ENCODE data around the gene TRIM71.
"Not testable (repeated sequence)": the region's sequence is repeated elsewhere in the genome, so short reads cannot be mapped to it uniquely, and the experiment has no call there.

Gene TRIM71

DNA sequence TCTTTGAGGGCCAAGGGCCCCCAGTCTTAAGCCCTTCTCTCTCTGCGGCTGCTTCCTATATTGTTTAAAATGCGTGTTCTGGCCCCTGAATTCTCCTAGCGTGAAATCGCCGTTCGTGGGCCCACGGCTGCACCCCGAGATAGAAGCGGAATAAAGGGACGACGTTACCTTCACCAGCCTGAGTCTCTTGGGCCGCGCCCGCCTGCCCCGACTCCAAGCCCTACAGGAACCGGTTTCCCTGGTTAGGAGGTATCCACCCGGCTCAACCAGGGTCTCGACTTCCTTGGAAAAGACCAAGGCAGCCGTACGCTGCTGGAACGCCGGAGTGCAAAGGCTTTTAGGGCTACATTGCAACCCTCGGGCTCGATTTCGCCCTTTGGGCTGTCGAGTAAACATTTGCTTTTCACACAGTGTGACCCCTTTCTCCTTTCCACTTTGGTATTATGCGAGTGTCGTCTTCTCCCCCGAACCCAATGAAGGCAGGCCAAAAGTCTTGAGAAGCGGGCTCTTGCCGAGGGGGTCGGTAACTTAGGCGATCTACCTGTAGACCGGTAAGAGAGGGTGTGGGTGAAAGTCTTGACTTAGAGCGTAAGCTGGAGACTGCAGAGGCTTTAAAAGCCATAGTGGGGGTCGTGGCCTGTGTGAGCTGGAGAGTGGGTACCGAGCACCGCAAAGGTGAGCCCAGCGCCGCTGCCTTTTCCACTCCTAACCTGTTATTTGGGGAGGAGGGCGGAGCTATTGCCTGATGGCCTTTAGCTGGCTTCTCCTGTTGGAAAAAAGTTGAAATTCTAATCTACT lies 2.0 kb downstream of the TRIM71 start:
- DNase-seq (ENCODE audit: low read depth): no peak

DNA sequence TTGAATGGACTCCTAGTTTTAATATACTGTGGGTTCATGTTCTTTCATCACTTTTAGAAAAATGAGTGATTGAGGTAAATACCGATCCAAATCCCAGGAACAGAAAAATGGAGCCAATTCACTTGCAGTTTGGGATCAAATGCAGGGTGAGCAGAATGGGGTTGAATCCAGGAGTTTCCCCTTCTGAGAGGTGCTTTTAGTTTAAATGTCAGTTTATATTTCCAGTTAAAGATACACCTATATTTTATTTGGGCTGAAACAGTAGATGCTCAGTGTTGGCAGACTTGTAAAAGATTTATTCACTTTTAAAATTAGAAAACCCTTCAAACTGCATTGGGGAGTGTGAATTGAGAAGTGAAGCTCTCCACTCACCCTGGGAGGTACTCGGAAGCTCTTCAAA lies 2.6 kb downstream of the TRIM71 start:
- no peak for DNase-seq (ENCODE audit: low read depth)

DNA sequence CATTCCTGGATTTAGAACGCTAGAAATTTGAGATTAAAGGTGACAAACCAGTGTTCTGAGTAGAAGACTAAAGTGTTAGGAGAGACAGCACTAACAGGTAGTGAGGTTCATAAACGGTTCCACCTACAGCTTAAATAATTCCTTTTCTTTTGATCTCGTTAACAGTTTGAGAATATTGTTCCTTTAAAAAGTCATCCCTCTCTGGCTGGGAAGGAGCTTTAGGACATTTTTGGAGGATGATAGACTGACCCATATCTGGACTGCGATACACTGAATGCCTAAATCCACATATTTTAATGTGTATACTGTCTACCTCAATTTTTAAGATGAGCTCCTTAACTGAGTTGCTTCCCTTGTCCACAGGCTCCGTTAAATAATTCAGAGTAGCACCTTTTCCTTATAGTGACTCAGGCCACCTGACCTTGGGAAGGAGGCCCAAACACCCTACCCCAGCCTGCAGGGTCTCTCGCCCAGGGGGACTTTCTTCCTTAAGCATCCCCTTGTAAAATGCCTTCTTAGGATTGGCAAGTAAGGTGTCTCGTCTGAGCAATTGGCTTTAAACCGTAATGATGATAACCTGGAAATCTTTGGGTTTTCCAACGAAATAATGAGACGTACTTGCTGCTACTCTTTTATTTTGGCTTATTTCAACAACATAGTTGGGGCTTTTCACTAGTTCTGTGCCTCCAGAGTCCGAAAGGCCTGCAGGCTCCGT lies 3.3 kb downstream of the TRIM71 start:
- no peak for DNase-seq (ENCODE audit: low read depth)

DNA sequence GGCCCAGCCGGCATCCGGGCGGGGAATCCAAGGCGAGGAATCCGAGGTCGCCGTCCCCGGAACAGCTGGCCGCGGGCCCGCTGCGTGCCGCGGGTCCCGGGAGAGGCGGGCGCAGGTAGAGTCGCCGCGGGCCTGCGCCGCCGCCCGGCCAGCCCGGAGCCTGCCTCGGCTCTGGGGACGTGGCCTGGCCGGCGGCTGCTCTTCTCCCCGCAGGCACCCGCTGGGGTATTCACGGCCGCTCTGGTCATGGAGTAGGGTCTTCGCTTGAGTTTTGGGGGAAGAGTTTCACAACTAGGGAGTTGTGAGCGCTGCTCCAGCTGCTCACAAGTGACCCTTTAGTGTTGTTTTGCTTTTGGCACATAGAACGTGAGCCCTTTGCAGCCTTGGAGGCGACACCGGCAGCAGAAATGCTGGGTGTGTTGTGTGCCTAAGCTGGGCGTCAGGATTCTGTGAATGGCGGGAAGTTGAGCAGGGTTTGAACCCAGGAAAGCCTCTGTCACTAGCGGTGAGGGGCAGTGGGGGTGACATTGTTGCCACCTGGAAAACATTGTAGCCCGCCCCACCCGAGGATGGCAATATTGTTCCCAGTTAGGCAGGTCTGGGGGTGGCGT lies 4.0 kb downstream of the TRIM71 start:
- DNase-seq (ENCODE audit: low read depth): no peak

DNA sequence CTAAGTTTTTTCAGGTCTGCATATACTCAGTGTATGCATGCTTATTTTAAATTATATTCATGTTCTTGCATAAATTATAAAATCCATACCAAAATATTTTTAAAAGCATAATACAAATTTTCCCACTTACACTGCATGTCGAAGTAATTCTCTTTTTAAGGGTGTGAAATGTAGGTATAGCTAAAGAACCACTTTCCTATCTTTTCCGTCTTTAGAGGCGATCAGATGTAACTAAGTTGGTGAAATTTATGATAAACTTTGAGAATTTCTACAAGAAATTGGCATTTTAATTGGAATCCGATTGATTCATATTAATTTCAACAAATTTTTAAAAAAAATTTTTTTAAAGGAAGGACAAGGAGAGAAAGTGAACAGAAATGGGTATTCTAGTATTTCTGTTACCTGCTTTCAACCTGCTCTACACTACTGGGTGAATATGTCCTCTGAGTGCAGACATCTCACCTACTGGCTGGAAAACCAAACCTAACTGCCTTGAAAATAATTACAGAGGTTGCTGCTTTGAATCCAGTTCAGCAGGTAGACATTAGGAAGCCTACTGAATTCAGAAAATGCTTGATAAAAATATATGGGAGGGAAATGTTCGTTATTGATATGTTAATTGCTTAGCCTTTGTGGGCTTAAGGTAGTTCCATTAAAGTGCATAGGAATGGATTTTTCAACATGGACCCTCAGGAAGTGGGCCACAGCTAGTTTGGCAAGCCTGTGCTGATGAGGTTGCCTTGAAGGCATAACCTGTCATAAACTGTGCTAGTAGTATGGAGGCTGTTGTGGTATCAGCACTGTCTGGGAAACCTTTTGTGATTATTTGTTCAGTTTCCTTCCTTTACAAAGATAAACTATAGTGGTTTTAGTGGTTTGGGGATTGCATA lies 5.1 kb downstream of the TRIM71 start:
- no peak for DNase-seq (ENCODE audit: low read depth)

DNA sequence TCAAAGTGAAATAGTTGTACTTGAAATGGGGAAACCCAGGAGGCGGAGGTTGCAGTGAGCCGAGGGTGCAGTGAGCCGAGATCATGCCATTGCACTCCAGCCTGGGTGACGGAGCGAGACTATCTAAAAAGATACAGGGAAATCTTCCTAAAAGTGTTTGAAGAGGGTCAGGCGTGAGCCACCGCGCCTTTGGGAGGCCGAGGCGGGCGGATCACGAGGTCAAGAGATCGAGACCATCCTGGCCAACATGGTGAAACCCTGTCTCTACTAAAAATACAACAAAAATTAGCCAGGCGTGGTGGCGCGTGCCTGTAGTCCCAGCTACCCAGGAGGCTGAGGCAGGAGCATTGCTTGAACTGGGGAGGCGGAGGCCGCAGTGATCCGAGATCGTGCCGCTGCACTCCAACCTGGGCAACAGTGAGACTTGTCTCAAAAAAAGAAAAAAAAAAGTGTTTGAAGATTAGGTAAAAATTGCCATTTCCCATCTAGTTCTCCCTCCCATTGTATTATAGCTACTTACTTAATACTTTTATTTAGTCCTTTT lies 5.9 kb downstream of the TRIM71 start:
- DNase-seq (ENCODE audit: low read depth): not testable (repeated sequence)

DNA sequence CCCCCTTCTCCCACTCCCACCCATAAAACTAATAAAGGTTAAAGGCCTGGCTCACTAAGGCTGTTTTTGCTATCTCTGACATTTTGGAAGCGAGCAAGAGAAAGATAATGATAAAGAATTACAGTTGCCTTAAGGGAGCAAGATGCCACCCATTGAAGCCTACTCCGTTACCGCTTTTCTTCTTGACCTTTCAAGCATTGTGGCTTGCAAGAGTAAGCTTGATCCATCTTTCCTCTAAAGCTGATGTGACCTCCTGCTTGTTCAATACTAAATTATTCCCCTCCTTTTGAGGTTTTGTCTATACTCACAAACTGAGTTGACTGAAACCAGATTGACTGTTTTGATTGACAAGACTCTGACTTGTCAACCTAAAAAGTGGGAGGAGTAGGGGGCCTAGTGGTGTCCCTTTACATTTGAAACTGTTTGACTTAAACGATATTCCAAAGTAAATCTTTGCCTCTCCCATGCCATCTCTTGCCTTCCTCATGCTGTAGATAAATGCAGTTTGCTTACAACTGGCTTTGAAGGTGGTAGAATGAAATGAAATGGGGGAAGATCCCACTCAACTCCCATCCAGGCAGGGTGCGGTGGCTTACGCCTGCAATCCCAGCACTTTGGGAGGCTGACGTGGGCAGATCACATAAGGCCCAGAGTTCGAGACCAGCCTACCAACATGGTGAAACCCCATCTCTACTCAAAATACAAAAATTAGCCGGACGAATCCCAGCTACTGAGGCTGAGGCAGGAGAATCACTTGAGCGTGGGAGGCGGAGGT lies 8.0 kb downstream of the TRIM71 start:
- DNase-seq (ENCODE audit: low read depth): no peak

DNA sequence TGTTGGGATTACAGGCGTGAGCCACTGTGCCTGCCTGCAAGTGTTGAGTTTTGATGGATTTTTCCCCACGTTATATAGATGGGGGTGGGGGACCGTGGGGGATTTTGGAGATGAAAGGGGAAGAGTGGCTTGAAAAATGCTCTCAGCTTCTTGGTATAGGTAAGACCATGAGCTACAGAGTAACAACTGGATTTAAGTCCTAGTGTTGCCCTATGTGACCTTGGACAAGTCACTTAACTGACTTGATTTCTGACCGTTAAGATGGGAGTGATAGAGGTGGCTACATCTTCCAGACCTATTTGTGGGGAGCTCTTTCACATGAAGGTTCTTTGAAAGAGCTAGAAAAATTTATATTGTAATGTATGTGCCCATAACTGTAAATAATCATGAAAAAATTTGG lies 13.3 kb downstream of the TRIM71 start:
- DNase-seq (ENCODE audit: low read depth): no peak

DNA sequence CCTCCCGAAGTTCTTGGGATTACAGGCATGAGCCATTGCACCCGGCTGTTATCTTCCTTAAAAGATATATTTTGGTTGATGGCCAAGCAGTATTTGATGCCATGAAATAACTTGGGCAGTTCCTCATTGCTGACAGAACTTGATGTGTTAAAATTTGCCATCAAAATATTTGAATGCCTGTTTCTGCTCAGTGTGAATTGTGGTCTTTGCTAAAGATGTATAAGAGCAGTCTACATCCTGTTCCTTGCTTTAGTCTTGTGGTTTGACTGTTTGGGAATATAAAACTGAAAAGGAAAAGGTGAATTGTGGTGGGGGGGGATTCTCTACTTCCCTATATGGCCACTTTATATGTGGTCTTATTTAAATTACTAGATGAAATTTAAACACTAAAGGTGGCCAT lies 14.0 kb downstream of the TRIM71 start:
- no peak for DNase-seq (ENCODE audit: low read depth)

DNA sequence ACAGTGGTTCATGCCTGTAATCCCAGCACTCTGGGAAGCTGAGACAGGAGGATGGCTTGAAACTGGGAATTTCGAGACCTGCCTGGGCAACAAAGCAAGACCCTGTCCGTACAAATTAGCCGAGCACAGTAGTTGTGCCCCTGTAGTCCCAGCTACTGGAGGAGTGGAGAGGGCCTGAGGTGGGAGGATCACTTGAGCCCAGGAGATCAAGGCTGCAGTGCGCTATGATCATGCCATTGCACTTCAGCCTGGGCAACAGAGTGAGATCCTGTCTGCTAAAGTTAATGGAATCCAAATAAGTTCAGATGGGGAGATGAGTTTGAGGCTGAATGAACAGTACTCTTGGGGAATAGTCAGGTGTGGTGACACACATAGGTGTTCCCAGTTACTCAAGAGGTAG lies 14.4 kb downstream of the TRIM71 start:
- no peak for DNase-seq (ENCODE audit: low read depth)

DNA sequence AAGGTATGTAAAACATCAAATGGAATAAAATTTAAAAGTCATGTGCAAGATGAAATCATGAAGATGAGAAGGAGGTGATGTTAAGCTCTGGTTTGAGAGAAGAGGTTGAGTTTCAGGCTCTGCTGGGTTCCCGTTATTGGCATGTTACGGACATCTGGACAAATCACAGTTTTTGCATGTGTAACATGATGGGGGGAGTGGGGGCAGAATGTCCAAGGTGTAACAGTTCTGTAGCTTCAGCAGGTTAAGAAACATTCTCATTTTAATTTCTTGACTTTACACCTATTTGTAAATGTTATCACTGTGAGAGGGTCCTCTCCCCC lies 17.2 kb downstream of the TRIM71 start:
- no peak for DNase-seq (ENCODE audit: low read depth)

DNA sequence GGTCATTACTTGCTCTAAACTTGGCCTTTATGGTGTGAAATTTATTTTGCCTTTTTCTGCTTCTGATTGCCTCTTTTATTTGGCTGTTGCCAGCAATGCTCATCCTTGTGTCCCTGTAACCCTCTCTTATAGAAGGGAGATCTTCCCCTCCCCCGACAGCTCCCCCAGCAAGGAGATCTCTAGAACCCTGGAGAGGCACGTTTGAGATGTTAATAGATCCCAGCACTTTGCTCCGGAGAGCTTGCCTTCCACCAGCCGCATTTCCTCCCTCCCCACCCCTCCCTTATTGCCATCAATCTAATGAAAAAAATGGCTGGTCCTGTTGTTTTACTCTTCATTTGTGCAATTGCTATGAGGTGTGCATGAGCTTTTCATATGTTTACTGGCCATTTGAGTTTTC lies 18.2 kb downstream of the TRIM71 start:
- no peak for DNase-seq (ENCODE audit: low read depth)

DNA sequence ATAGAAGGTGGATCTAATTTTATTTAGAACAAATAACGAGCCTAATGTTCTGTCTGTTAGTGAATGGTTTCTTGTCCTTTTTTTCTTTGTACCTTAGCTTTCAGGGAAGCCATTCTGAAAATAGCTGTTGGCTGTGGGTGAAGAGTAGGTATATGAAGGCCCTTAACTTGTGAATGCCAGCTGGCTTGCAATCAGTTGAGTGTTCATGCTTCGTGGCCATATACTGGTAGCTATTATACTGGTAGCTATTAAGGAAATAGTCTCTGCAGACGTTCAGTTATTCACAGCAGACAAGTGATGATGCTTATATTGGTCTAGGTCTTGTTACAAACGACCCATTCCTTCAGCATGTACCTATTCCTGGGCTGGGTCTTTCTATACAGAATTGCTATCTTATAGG lies 18.8 kb downstream of the TRIM71 start:
- DNase-seq (ENCODE audit: low read depth): no peak

DNA sequence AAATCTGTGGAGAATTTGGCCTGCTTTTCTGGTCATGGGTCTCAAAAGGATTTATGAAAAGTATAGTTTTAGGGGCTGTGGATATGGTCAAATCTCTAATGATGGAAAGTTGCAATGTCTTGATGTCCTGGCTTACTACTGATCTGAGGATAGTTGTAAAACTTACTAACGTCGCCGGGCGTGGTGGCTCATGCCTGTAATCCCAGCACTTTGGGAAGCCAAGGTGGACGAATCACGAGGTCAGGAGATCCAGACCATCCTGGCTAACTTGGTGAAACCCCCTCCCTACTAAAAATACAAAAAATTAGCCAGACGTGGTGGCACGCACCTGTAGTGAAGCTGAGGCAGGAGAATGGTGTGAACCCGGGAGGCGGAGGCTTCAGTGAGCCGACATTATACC lies 19.6 kb downstream of the TRIM71 start:
- DNase-seq (ENCODE audit: low read depth): no peak

DNA sequence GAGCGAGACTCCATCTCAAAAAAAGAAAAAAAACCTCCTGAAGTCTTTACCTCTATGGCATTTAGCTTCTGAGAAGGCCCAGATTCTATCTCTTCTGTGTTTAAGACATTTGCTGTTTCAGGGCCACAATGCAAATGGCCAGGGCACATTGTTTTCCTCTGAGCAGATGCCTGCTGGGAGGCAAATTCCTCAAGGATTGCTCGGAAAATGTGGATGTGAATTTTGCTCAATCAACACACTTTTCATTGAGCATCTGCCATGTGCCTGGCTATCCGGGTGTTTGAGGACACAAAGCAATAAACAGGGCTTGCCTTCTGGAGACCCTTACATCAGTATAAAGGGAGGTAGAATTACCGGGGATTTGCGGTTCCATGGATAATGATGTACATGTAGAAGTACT lies 20.0 kb downstream of the TRIM71 start:
- no peak for DNase-seq (ENCODE audit: low read depth)

DNA sequence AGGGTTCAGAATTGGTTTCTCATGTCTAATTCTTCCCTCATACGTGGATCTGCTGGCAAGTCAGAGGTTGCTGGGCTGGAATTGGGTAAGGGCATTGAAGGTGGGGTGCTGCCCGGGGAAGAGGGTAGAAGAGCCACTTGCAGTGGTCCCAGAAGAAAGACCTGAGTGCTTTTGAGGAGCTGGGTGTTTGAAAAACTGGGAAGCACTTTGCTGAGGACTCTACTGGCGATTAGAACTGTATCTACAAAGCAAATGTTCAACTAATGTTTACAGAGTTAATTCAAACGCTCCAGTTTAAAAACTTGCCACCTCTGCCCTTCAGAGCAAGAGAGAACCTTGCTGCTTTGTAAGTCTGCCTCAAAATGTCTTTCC lies 21.9 kb downstream of the TRIM71 start:
- no peak for DNase-seq (ENCODE audit: low read depth)

DNA sequence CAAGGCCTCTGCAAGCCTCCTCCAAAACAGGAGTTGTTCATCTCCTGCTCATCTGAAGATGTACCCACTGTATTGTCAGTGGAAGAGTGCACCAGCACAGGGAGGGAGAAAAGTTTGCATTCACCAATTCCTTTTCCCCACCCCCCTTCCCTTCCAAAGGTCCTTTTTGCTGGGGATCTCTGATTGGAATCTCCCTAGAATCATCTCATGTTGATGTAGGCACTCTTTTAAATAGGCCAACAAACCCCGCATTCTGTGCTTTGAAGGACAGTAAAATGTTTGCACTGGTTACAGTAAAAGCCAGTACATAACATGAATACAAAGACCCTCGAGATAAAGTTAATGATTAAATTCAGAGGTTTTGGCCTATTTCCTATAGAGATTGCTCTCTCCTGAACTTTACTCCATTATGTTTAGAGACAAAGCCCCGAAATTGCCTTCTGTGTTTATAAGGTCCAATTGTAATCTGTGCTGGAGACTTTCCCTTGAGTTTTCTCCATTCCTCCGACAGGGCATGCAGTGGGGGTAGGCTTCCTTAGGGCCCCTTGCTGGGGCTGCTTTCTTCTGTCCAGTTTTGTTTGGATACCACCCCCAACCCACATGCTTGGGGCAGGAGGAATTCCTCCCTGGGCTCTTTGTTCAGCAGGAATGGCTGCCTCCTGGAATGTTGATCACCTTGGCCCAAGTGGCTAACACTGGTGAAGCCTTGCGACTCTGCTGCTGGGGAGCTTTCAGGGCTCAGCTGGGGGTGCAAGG lies 22.5 kb downstream of the TRIM71 start:
- no peak for DNase-seq (ENCODE audit: low read depth)

DNA sequence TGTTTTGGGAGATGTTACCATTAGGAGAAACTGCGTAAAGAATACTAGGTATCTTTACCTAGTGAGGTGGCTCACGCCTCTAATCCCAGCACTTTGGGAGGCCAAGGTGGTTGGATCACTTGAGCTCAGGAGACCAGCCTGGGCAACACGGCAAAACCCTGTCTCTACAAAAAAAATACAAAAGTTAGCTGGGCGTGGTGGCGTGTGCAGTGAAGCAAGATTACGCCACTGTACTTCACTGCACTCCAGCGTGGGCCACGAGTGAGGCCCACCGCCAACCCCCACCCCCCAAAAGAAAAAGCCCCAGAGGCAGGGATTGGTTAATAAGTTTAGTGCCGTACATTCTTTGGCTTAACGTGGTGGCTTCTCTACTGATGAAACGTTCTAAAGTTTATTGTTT lies 23.5 kb downstream of the TRIM71 start:
- no peak for DNase-seq (ENCODE audit: low read depth)

DNA sequence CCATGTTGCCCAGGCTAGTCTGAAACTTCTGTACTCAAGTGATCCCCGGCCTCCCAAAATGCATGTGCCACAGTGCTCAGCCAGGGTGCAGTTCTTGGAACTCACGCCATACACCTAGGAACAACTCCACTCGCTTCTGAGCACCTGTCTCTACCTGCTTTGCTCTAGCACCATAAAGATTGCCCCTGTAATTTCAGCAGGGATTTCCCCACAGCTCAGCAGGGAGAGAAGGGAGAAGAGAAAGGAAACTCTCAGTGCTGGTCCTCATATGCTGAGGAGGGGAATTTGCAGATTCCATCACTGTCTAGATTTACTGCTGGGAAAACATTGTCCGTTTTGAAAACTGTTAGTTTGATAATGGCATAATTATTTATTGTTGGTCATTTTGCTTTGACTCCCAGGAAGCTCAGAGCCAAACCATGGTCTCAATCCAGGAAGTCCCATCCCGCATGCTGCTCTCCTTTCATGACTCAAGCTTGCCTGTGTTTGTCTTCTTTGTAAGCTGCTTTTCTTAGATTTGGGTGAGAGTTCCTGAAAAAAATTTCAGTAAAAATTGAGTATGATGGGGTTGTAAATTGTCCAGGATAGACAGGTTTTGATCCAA lies 24.2 kb downstream of the TRIM71 start:
- no peak for DNase-seq (ENCODE audit: low read depth)

DNA sequence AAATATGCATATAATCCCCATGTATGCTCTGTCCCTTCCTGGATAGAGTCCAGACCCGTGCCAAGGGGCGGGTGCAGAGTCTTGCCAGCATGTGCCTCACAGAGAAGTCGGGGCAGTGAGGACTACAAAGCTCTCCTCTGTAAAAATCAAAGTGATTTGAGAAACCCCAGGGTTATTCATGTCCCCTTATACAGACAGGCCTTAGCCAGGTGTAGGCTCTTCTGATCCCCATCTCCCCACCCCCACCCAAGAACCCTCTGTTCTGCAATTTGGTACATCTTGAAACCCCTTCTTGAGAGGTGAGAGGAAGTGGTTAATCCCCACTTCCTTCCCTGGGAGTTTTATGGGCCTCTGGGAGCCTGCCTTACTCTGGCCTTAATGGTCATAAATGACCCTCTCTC lies 24.7 kb downstream of the TRIM71 start:
- DNase-seq (ENCODE audit: low read depth): no peak
